8988T (cell line): ENCODE results near the gene SORL1.
A peak's percentile ranks its signal among the peaks of the same experiment; 100 is the strongest.

ENCODE experiments used
- DNase-seq: peaks from one replicate; pipeline ENCODE4 v3.0.0; 2011

Gene SORL1

DNA sequence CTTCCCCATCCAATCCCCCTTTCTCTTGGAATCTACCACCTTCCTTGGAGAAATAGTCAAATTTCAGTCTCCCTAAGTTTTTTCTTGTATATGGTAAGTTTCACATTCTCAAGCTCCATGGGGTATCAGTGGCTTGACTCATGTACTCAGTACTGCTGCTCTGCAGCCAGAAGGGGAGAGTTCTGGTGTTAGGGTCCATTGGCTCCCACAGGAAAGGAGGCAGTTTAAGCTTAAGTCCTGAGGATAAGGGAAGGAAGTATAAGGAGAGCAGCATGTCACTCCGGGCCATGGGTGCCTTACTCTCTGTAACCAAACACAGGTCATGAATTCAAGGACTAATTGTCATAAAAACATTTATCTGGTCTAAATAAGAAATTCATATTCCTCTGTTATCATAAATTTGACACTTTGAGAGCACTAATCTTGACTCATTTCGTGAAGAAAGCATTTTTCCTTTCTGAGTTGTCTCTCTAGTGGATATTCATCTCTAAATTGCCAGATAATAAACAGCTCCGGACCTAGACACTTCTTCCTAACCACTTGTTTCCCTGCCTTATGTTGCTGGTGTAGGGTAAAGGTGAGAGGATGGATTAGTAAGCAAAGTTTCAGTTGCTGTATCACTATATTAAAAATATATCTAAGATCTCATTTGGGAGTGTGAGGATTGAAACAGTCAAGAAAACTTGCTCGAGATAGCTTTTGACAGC lies 20.1 kb upstream of the SORL1 start:
- no peak for DNase-seq

DNA sequence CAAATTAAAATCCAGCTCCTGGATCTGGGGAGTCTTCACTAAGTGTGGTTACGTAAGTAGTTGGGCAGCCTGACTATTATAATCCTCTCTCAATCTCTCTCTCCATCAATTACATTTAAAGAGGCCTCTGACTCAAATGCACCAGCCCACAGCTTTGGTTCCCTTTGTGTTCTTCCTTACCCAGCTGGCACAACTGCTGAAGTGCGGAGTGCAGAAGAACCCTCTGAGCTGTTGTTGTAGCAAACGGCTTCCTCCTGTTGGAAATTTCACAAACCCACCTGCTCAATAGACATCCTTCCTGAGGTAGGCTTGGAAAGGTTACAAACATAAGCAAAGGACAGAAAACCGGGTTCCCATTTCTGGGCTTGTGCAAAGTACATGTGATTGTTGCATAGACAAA lies 17.0 kb upstream of the SORL1 start:
- no peak for DNase-seq

DNA sequence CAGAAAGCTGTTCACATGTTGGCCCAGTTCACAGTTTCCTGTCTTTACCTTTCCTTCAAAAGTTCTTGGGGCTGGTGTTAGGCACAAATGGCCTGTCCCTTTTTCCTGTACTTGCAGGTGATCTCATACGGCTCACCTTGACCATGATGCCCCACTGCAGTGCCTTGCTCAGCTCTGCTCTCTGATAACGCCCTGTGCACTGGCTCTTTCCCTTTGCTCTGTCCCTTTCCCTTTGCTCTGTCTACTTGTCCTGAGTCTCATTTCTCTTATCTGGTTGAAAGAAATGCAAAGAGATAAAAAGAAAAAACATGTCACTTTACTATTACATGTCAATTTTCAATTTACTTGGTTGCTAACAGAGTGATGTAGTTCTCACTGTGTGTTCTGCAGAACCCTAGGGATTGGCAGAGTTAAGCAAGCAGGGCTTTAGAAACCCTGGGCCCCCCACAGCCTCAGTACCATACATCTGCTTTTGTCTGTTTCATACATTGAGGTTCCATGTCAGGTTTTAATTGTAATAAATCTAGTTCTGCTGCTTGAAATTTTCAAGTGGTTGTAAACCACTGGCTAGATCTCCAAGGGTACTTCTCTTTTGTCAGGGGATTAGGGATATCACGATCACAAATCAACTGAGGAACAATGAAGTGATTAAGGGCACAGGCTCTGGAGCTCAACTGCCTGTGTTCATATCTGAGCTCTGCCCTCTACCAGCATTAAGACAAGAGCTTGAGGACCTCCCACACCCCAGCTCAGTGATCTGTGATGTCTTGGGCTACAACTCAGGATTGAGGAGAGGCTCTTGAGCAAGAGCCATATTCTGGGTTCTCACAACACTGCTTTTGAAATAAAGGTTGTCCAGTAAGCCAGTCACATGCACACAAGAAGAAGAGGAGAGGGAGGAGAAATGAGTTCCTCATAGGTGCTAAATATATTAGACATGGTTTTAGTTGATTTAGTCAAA lies 16.3 kb upstream of the SORL1 start:
- DNase-seq, result no peak

DNA sequence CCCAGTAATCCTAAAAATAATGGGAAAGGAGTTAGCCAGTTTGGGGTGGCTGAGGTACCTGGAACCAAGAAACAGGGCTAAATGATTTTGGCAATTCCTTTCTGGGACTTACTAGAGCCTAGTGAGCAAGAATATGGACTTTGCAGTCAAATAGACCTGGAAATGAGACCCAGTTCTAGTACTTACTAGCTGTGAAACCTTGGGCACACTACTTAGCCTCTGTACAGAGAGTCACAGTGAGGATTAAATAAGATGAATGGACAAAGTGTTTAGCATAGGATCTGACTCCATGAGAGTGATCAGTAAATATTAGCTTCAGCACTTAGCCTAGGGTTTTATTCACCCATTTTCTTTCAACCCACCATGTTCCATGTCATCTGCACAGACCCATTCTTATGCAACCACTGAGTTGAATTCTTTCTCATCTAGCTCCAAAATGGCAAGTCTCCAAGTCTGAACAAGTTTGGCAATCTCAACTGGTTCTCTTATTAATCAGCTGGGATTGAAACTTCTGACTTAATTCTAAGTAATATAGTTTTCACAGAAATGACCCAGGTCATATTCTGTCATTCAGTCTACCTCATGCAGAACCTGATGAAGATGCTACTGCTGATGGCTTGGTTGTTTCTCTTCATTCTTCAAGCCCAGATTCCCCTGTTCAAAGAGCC lies 15.0 kb upstream of the SORL1 start:
- no peak for DNase-seq

DNA sequence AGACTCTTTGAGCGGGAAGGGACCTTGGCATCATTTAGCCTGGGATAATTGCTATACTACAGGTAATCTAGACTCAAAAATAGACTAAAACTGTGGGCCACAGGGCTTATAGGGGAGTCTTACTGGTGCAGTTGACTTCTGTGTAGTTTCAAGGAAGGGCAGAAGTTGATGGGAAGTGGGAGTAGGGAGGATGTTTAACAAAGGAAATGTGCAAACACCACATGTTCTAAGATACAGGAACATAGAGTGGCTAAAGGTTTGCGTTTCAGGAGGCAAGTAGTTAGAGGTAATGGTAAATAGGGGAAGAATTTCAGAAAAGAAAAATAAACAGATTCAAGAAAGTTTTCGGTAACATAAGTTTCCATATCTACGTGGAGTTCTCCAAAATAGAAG lies 14.4 kb upstream of the SORL1 start:
- DNase-seq, result no peak

DNA sequence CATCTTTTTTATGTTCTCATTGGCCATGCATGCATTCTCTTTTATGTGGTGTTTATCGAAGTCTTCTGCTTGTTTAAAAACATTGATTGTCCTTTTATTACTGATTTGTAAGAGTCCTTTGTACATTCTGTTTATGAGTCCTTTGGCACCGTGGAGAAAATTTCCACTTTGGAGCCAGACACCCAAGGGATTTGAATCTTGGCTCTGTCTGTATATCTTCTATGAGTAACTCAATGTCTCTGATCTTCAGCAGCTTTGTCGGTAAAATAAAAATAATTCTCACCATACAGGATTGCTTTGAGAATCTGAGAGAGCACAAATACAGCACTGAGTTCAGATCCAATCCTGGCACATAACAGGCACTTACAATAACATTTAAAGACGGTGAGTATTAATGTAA lies 12.8 kb upstream of the SORL1 start:
- no peak for DNase-seq

DNA sequence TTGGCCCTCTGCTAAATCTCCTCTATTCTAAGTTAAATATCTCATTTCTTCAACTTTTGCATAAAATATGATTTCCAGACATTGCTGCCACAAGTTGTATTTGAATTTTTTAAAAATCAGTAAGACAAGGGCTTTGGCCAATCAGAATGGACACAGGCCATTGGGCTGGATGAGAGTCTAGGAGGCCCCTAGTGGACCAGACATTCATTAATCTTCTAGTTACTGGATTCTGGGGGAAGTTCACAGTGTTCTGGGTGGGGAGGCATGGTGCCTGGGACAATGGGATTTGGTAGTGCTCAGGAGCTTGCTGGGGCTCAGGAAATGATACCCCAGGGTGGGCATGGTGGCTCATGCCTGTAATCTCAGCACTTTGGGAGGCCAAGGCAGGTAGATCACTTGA lies 12.4 kb upstream of the SORL1 start:
- DNase-seq, result no peak

DNA sequence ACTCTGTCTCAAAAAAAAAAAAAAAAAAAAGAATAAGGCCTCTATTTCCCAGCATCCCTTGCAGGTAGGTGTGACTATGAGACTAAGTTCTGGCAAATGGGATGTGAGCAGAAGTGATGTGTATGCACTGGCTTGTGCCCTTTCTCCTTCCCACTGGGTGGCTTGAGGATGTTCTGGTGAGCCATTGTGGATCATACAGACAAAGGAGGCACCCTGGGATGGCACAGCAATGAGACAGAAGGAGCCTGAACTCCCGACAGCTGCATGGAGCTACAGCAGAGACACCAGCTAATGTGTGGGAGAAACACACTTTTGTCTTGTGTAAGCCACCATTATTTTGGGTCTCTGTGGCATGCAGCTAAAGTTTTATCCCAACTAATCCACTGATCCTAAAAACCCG lies 10.6 kb upstream of the SORL1 start:
- no peak for DNase-seq

DNA sequence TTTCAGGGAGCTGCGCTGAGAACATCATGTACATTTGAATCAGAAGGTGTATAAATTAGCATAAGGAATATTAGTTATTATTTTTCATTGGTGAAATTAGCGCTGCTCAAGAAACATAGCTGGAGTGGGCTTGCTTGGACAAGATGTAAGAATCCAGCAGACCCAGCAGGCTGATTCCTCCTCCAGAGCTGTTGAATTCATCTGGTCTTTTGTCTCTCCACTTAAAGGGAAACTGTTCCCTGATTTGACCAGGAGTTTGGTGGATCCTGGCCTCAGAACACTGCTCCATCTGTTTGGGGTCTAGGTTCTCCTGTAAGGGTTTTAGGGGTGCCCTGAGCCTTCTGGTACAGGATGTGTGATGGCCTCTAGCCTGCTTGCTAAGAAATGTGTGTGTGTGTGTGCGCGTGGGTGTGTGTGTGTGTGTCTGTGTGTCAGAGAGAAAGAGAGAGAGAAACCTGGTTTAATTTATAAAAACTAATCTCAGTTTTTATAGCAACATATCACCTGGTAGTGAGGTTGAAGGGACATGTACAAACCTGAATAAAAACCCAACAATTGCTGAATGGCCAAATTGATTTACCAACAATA lies 8.3 kb upstream of the SORL1 start:
- DNase-seq, result no peak

DNA sequence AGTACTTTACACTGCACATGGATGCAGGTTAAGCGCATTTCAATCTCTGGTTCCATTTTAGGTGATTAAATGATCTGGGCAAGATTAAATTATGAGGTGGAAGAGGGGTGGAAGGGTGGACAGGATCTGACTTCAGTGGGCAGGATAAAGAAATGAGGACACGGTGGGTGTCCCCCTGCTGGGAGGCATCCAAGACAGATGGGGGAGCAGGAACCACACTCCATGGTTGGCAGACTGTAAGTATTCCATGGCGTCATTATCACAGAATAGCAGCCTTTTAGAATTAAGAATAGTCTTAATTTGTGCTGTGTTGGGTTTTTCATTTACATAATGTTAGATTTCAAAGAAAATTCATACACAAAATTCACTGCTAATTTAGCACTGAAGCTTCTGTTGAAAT lies 7.6 kb upstream of the SORL1 start:
- DNase-seq, result no peak

DNA sequence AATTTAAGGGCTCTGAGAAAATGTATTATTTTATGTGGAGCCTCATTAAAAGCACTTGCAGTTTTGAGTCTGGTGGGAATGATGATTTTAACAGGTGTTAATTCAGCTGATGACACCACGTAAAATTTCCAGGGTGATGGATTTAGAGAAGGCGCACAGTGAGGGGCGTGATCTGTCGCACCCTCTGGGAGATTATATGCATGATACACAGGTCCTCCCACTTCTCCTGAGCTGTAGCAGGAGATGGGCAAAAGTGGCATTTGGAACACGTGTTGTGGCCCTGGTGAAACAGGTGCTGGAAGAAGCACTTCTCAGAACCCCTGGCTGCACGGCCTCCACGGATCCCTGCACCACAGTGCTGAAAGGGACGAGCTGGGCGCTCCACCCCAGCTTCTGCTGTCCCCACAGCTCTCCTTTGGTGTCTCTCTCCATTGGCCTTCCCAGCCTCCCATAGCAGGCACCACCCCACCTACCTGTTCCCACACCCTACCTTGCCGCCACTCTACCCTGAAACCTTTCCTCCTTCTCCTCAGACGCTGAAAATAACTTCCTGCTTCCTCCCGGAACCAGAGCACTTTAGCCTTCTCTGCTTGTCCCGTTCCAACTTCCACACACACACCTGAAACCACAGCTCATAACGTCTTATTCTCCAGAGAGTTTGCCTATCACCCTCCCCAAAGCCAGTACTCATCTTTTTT lies 6.9 kb upstream of the SORL1 start:
- no peak for DNase-seq

DNA sequence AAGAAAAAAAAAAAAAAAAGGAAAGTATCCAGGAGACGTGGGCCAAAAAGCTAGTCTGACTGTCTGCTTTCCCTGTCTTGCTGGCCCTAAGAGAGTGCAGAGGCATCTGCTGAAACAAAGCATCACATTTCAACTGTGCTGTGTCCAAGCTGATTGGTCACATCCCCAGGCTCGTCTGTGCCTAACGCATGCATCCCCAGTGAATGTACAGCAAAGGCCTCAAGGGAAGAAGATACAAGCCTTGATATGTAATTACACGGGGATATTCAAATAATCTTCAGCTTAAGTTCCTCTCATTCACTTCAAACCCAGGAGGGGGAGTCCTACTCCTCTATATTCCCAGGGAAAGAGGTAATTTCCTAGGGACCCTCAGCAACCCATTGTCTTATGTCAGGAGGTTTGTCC lies 5.4 kb upstream of the SORL1 start:
- peak; percentile 57 for DNase-seq

DNA sequence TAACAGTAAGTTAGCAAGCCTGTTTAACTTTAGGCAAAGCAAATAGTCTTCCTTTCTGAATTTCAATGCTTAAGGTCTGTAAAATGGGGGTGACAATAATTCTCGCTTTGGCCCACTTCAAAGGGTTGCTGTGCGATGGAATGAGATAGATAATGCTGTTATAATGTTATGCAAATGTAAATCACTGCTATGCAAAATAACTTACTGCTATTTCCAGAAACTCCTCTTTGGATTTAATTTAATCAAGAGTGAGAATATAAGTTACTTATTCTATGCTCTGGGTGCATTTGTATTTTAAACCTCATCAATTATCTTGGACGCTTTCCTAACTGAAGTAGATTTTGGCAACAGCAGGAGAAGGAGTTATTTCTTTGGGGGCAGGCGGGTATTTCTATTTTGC lies 4.1 kb upstream of the SORL1 start:
- DNase-seq, result no peak

DNA sequence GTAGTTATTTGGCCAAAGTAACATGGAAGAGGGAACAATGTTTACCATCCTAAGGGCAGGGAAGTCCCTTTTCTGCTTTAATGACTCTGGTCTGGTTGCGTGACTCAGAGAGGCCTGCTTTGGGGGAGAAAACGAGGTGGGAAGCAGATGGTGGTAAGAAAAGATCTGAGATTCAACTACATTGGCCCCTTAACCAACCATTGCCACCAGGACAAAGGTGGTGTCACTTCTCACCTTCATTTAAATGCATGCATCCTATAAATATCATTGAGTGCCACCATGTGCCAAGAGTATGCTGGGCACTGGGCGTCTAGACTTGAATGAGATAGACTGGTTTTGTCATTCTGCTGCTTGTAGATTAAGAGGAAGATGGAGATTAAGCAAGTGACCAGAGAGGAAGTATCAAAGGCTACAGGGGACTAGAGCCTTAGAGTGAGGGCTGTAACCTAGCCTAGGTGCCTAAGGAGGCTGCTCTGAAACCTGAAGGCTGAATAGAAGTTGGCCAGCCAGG lies 3.6 kb upstream of the SORL1 start:
- DNase-seq, result no peak

DNA sequence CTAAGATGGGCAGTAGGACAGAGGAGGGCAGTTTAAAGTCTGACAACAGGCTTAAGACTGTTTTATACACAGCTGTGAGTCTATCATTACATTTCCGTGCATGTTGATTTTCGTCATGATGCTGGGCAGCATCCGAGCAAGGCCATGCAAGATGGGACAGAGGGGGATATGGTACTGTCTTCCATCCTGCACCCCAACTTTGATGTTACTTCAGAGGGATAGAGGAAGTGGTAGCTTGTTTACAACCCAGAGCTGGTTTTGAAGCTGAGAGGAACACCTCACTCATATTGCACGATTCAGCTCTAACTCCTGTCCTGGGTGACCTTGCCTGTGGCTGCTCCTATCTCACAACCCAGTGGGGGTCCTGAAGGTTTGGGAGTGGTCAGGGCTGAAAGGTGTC lies 3.0 kb upstream of the SORL1 start:
- DNase-seq, result no peak

DNA sequence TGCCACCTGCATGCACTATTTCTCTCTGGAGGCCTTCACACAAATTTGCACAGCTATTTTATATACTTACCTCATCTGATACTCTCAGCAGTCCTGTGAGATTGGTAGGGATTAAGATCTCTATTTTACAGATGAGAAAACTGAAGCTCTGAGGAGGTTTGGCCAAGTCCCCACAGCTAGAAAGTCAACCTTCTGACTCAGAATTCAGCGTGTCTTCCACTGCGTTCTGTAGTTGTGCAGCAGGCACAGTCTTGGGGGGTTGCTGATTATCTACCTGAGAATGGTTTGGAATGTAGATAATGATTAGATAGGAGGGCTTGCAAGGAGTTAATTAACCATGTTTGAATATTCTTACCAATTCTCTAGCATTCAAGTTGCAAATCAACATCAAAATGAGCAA lies 2.5 kb upstream of the SORL1 start:
- DNase-seq, result no peak

DNA sequence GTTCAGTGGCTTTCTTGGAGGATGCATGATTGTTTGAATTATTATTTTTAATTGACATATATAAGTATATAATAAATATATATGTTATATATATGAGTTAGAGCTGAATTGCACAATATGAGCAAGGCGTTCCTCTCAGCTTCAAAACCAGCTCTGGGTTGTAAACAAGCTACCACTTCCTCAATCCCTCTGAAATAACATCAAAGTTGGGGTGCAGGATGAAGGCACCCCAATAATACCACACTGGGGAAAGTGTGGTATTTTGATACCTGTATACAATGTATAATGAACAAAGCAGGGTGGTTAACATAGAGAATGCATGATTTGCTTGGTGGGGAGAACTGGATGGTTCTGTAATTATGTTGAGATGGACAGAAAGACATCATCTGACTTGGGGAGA lies 1.7 kb upstream of the SORL1 start:
- no peak for DNase-seq

DNA sequence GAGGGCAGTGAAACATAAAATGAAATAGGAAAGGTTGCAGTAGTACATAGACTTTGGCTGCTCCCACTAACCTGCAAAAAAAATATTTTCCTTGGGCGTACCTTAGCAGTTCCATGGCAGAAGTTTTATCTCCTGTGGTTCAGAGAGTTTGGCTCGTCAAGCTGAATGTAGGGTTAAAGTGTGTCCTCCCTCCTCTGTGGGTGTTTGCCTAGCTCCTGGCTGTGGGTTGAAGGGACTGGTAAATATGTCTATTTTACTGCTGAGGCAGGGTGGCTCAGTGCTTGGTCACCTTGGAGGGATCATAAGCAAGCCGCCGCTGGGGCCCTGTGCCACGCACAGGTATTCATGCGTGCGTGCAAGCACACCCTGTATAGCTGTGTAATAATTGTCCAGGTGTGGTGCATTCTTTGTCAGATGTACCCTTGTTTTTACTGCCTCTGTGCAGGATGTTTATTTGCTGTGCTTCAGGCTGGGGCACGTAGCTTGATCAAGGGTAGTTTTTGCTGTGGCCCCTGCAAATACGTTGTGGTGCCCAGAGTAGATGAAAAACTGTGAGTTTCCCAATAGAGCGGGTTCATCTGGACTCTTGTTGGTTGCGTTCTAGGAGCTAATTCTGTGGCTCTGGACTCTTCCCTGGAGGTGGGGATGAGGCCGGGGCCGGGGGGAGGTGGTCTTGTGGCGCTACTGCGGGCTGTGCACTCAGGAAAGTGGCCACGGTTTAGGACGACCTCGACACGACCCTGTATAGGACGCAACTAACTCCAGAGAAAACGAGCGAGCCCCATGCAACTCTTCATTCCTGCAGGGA lies 732 bp upstream of the SORL1 start:
- DNase-seq, result no peak

DNA sequence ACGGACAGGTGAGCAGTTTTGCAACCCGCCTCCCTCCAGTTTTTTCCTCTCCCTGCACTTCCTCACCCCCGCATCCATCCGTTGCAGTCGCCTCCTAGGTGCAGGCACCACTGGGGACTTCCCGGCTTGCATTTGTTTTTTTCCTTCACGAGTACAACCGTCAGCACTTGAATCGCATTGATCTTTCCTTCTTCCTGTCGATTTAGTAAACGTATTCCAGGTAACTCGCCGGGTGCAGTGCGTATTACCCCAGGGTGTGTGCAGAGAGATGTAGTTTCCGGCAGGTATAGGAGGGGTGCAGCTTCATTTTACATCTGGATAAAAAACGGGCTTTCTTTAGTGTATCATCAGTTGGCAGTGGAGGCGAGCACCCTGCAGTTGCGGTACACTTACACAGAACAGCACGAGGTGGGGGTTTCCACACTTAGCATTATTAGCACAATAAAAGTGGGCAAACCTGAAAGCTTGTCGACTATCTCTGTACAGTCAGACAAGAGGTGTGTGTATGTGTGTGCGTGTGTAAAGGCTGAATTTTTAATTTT lies 566 bp downstream of the SORL1 start, which contains the start of gene SORL1-AS1:
Gene SORL1-AS1 (minus strand): TSS at position 359 of the 542 bp plus-strand sequence.
- DNase-seq, result no peak

DNA sequence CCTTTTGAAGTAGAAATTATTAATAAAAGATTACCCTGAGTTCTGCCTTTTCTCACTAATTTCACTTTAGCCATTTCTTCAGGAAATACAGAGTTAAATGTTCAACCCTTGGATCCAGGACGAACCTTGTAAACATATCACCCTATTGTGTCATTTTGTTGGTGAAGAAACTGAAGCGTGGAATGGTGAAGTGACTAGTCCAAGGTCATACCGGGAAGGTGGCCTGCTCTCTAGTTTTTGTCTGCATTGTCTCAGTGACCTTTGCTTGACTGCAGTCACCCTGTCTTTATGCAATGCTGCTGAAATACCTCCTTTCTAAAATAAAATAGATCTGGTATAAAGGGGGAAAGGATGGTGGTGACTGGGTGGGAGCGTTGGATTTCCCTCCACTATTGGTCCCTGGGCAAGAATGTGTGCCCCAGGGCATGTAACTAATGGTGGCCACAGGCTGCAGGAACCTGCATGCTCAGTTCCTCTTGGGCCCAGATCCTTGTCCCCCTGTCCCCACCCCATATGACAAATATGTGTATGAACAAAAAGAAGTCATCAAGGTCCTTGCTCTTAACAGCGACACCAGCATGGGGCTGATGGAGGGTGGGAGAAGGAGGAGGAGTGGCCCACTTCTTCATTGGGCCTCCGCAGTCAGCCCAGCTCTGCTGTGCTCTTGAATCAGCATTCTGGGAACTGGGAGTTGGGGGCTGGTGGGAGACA lies 1.6 kb downstream of the SORL1 start:
- no peak for DNase-seq

DNA sequence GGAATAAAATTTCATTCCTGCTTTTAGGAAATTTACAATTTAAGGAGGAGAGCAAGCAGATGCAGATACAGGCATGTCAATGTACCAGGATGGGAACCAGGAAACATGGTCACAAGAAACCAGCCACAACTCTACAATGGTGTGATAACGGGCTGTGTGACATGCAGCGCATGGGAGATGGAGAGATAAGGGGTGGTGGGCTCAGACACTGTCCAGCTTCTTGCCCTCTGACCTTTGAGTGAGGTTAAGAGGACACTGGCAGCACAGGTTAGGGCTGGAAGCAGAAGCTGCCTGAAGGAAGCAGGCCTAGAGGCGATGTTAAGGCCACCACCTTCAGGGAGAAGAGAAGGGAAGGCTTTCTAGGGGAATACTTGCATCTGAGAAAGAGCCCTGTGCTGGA lies 3.0 kb downstream of the SORL1 start:
- DNase-seq, result no peak
